H9 (cell line): ENCODE measurements around the gene VPS13A. TPM values are rescaled to one million over a fixed set of nuclear protein-coding genes. Genes with fewer than 3 reads are reported as not detected.
A peak's percentile ranks its signal among the peaks of the same experiment; 100 is the strongest.

ENCODE experiments used
- DNase-seq: peaks from one replicate; pipeline ENCODE4 v3.0.0-alpha.2; 2017
- H2AFZ ChIP-seq: one replicate; pipeline ENCODE4 v1.6.1; 2013; ENCODE audit warnings: mild to moderate bottlenecking, low read length, control low read depth, moderate library complexity
- H2AK5ac ChIP-seq: 2 replicates; pipeline ENCODE4 v1.6.1; 2013; ENCODE audit warnings: low read length, control low read depth, mixed read lengths; ENCODE audit not compliant: insufficient read length
- H2BK120ac ChIP-seq: one replicate; pipeline ENCODE4 v1.6.1; 2013; ENCODE audit warnings: low read depth, mild to moderate bottlenecking, low read length, control low read depth, inconsistent platforms; ENCODE audit not compliant: poor library complexity, severe bottlenecking
- H2BK12ac ChIP-seq: 2 replicates; pipeline ENCODE4 v1.6.1; 2013; ENCODE audit warnings: low read length, control low read depth, mixed read lengths, low read depth; ENCODE audit not compliant: insufficient read length
- H2BK15ac ChIP-seq: 2 replicates; pipeline ENCODE4 v1.6.1; 2013; ENCODE audit warnings: low read depth, low read length, control low read depth
- H2BK20ac ChIP-seq: one replicate; pipeline ENCODE4 v1.6.1; 2013; ENCODE audit warnings: low read depth, mild to moderate bottlenecking, low read length, control low read depth, inconsistent platforms; ENCODE audit not compliant: poor library complexity, severe bottlenecking
- H2BK5ac ChIP-seq: 2 replicates; pipeline ENCODE4 v1.6.1; 2013; ENCODE audit warnings: low read length, control low read depth, mixed read lengths; ENCODE audit not compliant: insufficient read length
- H3K14ac ChIP-seq: 2 replicates; pipeline ENCODE4 v1.6.1; 2013; ENCODE audit warnings: low read length, control low read depth; ENCODE audit not compliant: insufficient read depth
- H3K18ac ChIP-seq: 2 replicates; pipeline ENCODE4 v1.6.1; 2013; ENCODE audit warnings: low read depth, mild to moderate bottlenecking, mixed read lengths, low read length, control low read depth; ENCODE audit not compliant: insufficient read length
- H3K23ac ChIP-seq: 2 replicates; pipeline ENCODE4 v1.6.1; 2013; ENCODE audit warnings: low read length, control low read depth, mixed read lengths, low read depth; ENCODE audit not compliant: insufficient read length
- H3K23me2 ChIP-seq: 2 replicates; pipeline ENCODE4 v1.6.1; 2013; ENCODE audit warnings: low read depth, mild to moderate bottlenecking, mixed read lengths, low read length, control low read depth; ENCODE audit not compliant: insufficient read length, poor library complexity, severe bottlenecking
- H3K27ac ChIP-seq: 2 replicates; pipeline ENCODE4 v1.5.1; 2013; ENCODE audit warnings: low read length, control low read depth, mixed read lengths, low read depth; ENCODE audit not compliant: insufficient read length
- H3K27me3 ChIP-seq: 2 replicates; pipeline ENCODE4 v1.6.1; 2013; ENCODE audit warnings: low read length, control low read depth, inconsistent platforms; ENCODE audit not compliant: insufficient read depth
- H3K4ac ChIP-seq: 2 replicates; pipeline ENCODE4 v1.6.1; 2013; ENCODE audit warnings: low read depth, mild to moderate bottlenecking, control low read depth, inconsistent platforms, low read length, moderate library complexity
- H3K4me1 ChIP-seq: 2 replicates; pipeline ENCODE4 v1.6.1; 2013; ENCODE audit warnings: low read length, control low read depth, inconsistent platforms; ENCODE audit not compliant: insufficient read depth
- H3K4me2 ChIP-seq: 2 replicates; pipeline ENCODE4 v1.6.1; 2013; ENCODE audit warnings: low read length, control low read depth, mixed read lengths; ENCODE audit not compliant: insufficient read length, insufficient read depth
- H3K56ac ChIP-seq: 2 replicates; pipeline ENCODE4 v1.6.1; 2013; ENCODE audit warnings: low read depth, mild to moderate bottlenecking, mixed read lengths, low read length, control low read depth; ENCODE audit not compliant: insufficient read length
- H3K79me1 ChIP-seq: 2 replicates; pipeline ENCODE4 v1.6.1; 2013; ENCODE audit warnings: low read depth, mild to moderate bottlenecking, moderate library complexity, low read length, control low read depth, inconsistent platforms; ENCODE audit not compliant: insufficient read depth, poor library complexity, severe bottlenecking
- H3K79me2 ChIP-seq: 2 replicates; pipeline ENCODE4 v1.6.1; 2013; ENCODE audit warnings: low read length, control low read depth, inconsistent platforms; ENCODE audit not compliant: insufficient read depth
- H3K9ac ChIP-seq: 2 replicates; pipeline ENCODE4 v1.6.1; 2013; ENCODE audit warnings: low read length, control low read depth, mixed read lengths; ENCODE audit not compliant: insufficient read length; ENCODE audit errors: extremely low read depth
- H3K9me3 ChIP-seq: one replicate; pipeline ENCODE4 v1.6.1; 2013; ENCODE audit warnings: low read depth, low read length, inconsistent platforms; ENCODE audit not compliant: control insufficient read depth
- H3T11ph ChIP-seq: one replicate; pipeline ENCODE4 v1.6.1; 2013; ENCODE audit warnings: mild to moderate bottlenecking, low read length, control low read depth, inconsistent platforms
- H4K20me1 ChIP-seq: one replicate; pipeline ENCODE4 v1.6.1; 2013; ENCODE audit not compliant: control insufficient read depth, insufficient read length, insufficient read depth
- H4K5ac ChIP-seq: 2 replicates; pipeline ENCODE4 v1.6.1; 2013; ENCODE audit warnings: low read depth, mild to moderate bottlenecking, mixed read lengths, low read length, control low read depth; ENCODE audit not compliant: insufficient read length
- H4K8ac ChIP-seq: replicated peaks from 2 replicates; pipeline ENCODE4 v1.6.1; 2013; ENCODE audit warnings: low read length, control low read depth, mixed read lengths, low read depth; ENCODE audit not compliant: insufficient read length
- H4K91ac ChIP-seq: 2 replicates; pipeline ENCODE4 v1.6.1; 2013; ENCODE audit warnings: low read depth, mild to moderate bottlenecking, moderate library complexity, mixed read lengths, low read length, control low read depth; ENCODE audit not compliant: insufficient read length
- H3K27ac Mint-ChIP-seq, 3 experiments: 2 replicates in 2 of 3; 3 replicates in 1 of 3; pipeline ENCODE4 v1.8.0; 2020 to 2021; ENCODE audit warnings: mixed read lengths in 3 of 3, mild to moderate bottlenecking in 1 of 3, moderate library complexity in 1 of 3
- H3K27me3 Mint-ChIP-seq: 2 replicates; pipeline ENCODE4 v1.8.0; 2021; ENCODE audit warnings: low read depth, mild to moderate bottlenecking, moderate library complexity, mixed read lengths
- H3K36me3 Mint-ChIP-seq, 3 experiments: 2 replicates in 2 of 3; 3 replicates in 1 of 3; pipeline ENCODE4 v1.8.0; 2020 to 2021; ENCODE audit warnings: low read depth in 3 of 3, mixed read lengths in 3 of 3; ENCODE audit not compliant: insufficient read depth in 1 of 3
- H3K4me1 Mint-ChIP-seq, 2 experiments: 2 replicates each; pipeline ENCODE4 v1.8.0; 2020; ENCODE audit warnings: mixed read lengths in 2 of 2
- H3K4me3 Mint-ChIP-seq, 2 experiments: 2 replicates in 1 of 2; 3 replicates in 1 of 2; pipeline ENCODE4 v1.8.0; 2020 to 2021; ENCODE audit warnings: mild to moderate bottlenecking in 2 of 2, mixed read lengths in 2 of 2, moderate library complexity in 1 of 2
- H3K9me3 Mint-ChIP-seq, 2 experiments: 2 replicates in 1 of 2; 3 replicates in 1 of 2; pipeline ENCODE4 v1.8.0; 2020; ENCODE audit warnings: mild to moderate bottlenecking in 2 of 2, mixed read lengths in 2 of 2, moderate library complexity in 1 of 2
- WGBS: extraction: QIAGEN DNeasy Blood & Tissue Kit; methylation state at CpG from one replicate; pipeline ENCODE4 v1.1.7; 2013; ENCODE audit warnings: missing lambda C conversion rate, low lambda C conversion rate, mixed read lengths; ENCODE audit not compliant: insufficient read length; ENCODE audit errors: extremely low coverage; 5-methylcytosine and 5-hydroxymethylcytosine counted together
- total RNA-seq: library from RNA; stranded (reverse); gene quantifications from 2 replicates; pipeline ENCODE4 v1.2.1, GENCODE V29; 2021
- TF ChIP-seq, protein P1 (sequence below): fragments of 200-600 bp; sonication (generic); conservative IDR thresholded peaks from 3 replicates; pipeline ENCODE4 v1.8.0; 2021; ENCODE audit warnings: antibody characterized with exemption, mild to moderate bottlenecking

VPS13A gene
- total RNA-seq, 1 experiment from 2014 or later: 34.0 TPM

DNA sequence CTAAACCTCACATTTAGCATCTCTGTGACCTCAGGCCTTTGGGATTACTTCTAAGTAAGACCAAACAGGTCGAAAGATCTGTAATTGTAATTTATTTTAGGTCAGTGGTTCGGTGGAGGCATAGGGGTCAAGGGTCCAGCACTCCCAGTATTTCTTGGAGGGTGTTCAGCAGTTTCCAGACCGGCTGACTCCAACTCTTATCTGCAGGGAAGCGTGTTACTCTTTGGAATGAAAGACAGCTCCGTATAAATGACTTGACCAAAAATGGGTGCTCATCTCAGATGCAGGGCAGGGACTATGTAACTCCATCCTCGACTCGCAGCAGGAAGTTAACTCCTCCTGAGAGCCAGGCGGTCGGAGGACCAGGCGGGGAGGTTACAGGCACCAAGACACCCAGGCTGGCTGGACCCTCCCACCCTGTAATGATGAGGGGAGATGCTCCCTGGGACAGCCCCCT lies 620 bp upstream of the VPS13A start:
- Histone ChIP-seq H2BK5ac (no peak overlapping the region), H3K79me1 (no peaks in the 10 kb centered on the region), H3K9ac (peak overlapping the region; percentile 11), H2AK5ac (no peak overlapping the region), H4K8ac (no peak overlapping the region), H4K20me1 (no peaks in the 10 kb centered on the region), H3K23me2 (peaks cover 4% of the 10 kb centered on the region), H2BK15ac (no peak overlapping the region), H3T11ph (no peak overlapping the region), H3K18ac (no peak overlapping the region), H3K9me3 (no peaks in the 10 kb centered on the region), H2BK120ac (no peak overlapping the region), H3K56ac (no peak overlapping the region), H3K27me3 (no peaks in the 10 kb centered on the region), H4K91ac (no peak overlapping the region), H3K79me2 (peaks cover 12% of the 10 kb centered on the region; the same call in 1 of the 2 replicates), H3K23ac (no peak overlapping the region), H3K27ac (no peak overlapping the region), H2AFZ (no peak overlapping the region), H3K4me2 (peak overlapping the region; percentile 82), H3K4ac (no peak overlapping the region), H4K5ac (no peak overlapping the region), H3K14ac (no peak overlapping the region), H3K4me1 (no peaks in the 10 kb centered on the region; the same call in 1 of the 2 replicates), H2BK12ac (no peak overlapping the region), H2BK20ac (no peak overlapping the region)
- H3K9me3 Mint-ChIP-seq: no peaks in the 10 kb centered on the region
- no peak for DNase-seq
- peaks cover 4% of the 10 kb centered on the region for H3K27me3 Mint-ChIP-seq
- H3K27ac Mint-ChIP-seq: peak overlapping the region in 2 of 3 experiments; percentile 55 to 82; a peak in 3 of 7 replicates
- H3K4me1 Mint-ChIP-seq: peaks cover 29 to 33% of the 10 kb centered on the region in 2 experiments
- peak overlapping the region; percentile 91 to 95 for H3K4me3 Mint-ChIP-seq
- H3K36me3 Mint-ChIP-seq: no peaks in the 10 kb centered on the region; a peak in 2 of 7 replicates
- TF ChIP-seq, protein P1, sequence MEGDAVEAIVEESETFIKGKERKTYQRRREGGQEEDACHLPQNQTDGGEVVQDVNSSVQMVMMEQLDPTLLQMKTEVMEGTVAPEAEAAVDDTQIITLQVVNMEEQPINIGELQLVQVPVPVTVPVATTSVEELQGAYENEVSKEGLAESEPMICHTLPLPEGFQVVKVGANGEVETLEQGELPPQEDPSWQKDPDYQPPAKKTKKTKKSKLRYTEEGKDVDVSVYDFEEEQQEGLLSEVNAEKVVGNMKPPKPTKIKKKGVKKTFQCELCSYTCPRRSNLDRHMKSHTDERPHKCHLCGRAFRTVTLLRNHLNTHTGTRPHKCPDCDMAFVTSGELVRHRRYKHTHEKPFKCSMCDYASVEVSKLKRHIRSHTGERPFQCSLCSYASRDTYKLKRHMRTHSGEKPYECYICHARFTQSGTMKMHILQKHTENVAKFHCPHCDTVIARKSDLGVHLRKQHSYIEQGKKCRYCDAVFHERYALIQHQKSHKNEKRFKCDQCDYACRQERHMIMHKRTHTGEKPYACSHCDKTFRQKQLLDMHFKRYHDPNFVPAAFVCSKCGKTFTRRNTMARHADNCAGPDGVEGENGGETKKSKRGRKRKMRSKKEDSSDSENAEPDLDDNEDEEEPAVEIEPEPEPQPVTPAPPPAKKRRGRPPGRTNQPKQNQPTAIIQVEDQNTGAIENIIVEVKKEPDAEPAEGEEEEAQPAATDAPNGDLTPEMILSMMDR: no peak
- no CpG with 5 or more reads among the region's 10 CpGs for WGBS
